NB4 (cell line): ENCODE data around the gene ABHD3.
"Not testable (repeated sequence)": the region's sequence is repeated elsewhere in the genome, so short reads cannot be mapped to it uniquely, and the experiment has no call there.

Experiments used
- DNase-seq: peaks from one replicate; pipeline ENCODE4 v3.0.0; 2010; ENCODE audit warnings: low read depth
- H3K4me3 ChIP-seq: one replicate; pipeline ENCODE4 v1.5.1; 2011; ENCODE audit warnings: mild to moderate bottlenecking, low read depth, low read length, moderate library complexity
- MAX ChIP-seq: IDR thresholded peaks from 2 replicates; pipeline ENCODE4 v1.6.1; 2011; ENCODE audit warnings: low read depth, low read length
- MYC ChIP-seq: IDR thresholded peaks from 2 replicates; pipeline ENCODE4 v1.6.1; 2011; ENCODE audit warnings: low read depth, low read length
- POLR2A ChIP-seq: IDR thresholded peaks from 2 replicates; pipeline ENCODE4 v1.6.1; 2011; ENCODE audit warnings: mild to moderate bottlenecking; ENCODE audit not compliant: insufficient read length; ENCODE audit errors: extremely low read depth
- TF ChIP-seq, protein P1 (sequence below): IDR thresholded peaks from one replicate; pipeline ENCODE4 v1.5.1; 2012; ENCODE audit warnings: low read depth, low read length

ABHD3 gene

GRCh38 chr18:21612125-21613039 lies 92.2 kb downstream of the ABHD3 start, which contains the start of gene SNRPD1:
SNRPD1 (plus strand) TSS chr18:21612314; CDS start chr18:21612430, 116 bp downstream.
- TF ChIP-seq, protein P1, sequence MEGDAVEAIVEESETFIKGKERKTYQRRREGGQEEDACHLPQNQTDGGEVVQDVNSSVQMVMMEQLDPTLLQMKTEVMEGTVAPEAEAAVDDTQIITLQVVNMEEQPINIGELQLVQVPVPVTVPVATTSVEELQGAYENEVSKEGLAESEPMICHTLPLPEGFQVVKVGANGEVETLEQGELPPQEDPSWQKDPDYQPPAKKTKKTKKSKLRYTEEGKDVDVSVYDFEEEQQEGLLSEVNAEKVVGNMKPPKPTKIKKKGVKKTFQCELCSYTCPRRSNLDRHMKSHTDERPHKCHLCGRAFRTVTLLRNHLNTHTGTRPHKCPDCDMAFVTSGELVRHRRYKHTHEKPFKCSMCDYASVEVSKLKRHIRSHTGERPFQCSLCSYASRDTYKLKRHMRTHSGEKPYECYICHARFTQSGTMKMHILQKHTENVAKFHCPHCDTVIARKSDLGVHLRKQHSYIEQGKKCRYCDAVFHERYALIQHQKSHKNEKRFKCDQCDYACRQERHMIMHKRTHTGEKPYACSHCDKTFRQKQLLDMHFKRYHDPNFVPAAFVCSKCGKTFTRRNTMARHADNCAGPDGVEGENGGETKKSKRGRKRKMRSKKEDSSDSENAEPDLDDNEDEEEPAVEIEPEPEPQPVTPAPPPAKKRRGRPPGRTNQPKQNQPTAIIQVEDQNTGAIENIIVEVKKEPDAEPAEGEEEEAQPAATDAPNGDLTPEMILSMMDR, result peak; percentile 89
- TF ChIP-seq MAX (peak; percentile 77), MYC (peak; percentile 88), POLR2A (peak; percentile 83)
- H3K4me3 ChIP-seq, result peak within 1 kb of the TSS; percentile 99
- DNase-seq, result peak; percentile 95

- not testable (repeated sequence) for DNase-seq
- peak overlapping the region; percentile 99 for H3K4me3 ChIP-seq
Observed at GRCh38 chr18:21611401-21612124, 93.0 kb downstream of the ABHD3 start.

- TF ChIP-seq MYC, result no peak
- TF ChIP-seq POLR2A, result no peak
- TF ChIP-seq, protein P1, result no peak
- TF ChIP-seq MAX, result no peak
- DNase-seq, result no peak
- no peak overlapping the region for H3K4me3 ChIP-seq
Observed at GRCh38 chr18:21605213-21605612, 99.4 kb downstream of the ABHD3 start.

GRCh38 chr18:21604671-21605070 lies 99.9 kb downstream of the ABHD3 start:
- no peak overlapping the region for H3K4me3 ChIP-seq
- DNase-seq, result no peak

DNA sequence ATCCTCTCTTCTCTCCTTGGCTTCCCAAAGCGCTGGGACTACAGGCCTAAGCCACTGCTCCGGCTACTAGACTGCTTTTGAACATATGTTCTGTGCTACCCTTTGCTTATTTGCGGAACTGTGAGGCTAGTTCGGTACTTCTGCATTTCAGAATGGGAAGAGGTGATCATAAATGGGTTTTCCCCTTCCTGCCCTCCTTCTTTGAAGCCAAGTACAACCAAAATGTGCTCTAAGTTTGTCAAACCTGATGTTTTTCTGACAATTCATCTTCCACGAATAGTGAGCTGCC lies 102.3 kb downstream of the ABHD3 start:
- DNase-seq, result no peak
- TF ChIP-seq POLR2A (no peak), MAX (no peak), MYC (no peak)
- TF ChIP-seq, protein P1, result no peak
- H3K4me3 ChIP-seq, result no peak overlapping the region

More at GRCh38 chr18:21604671-21605070, 99.9 kb downstream of the ABHD3 start:
- no peak for TF ChIP-seq POLR2A
- TF ChIP-seq MYC, result no peak
- TF ChIP-seq, protein P1, result no peak
- no peak for TF ChIP-seq MAX
